ENCODE results near the gene S100A14. TPM values are rescaled to one million over a fixed set of nuclear protein-coding genes. Genes with fewer than 3 reads are reported as not detected.

Gene S100A14
- total RNA-seq, 6 experiments from 2014 or later: 0.54 TPM; not detected in 5

DNA sequence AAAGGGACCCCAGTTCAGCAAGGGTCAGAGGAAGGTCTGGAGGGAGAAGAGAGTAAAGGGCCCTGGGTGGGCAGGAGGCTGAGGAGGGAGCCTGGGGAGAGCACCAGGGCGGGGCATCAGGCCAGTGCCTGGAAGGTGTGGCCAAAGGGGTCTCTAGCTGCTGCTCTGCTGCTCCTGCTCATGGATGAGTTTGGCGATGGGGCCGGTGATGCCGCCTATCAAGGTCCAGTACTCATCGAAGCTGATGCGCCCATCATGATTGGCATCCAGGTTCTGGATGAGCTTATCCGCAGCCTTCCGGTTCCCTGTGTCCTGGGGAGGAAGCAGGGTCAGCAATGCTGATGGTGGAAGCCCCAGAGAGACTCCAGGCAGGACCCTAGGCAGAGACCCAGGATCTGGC lies 8.7 kb downstream of the S100A14 start:
- Mint-ChIP-seq H3K4me1 (ENCODE audit: low read depth) (peaks cover 43% of the 10 kb centered on the region), H3K4me3 (peak overlapping the region; percentile 96; the same call in 1 of the 2 replicates), H3K9me3 (no peaks in the 10 kb centered on the region), H3K27ac (peak overlapping the region; percentile 96), H3K36me3 (ENCODE audit: low read depth) (peaks cover 32% of the 10 kb centered on the region), H3K27me3 (ENCODE audit: insufficient read depth) (peaks cover 3% of the 10 kb centered on the region)
- TF ChIP-seq, protein P1, sequence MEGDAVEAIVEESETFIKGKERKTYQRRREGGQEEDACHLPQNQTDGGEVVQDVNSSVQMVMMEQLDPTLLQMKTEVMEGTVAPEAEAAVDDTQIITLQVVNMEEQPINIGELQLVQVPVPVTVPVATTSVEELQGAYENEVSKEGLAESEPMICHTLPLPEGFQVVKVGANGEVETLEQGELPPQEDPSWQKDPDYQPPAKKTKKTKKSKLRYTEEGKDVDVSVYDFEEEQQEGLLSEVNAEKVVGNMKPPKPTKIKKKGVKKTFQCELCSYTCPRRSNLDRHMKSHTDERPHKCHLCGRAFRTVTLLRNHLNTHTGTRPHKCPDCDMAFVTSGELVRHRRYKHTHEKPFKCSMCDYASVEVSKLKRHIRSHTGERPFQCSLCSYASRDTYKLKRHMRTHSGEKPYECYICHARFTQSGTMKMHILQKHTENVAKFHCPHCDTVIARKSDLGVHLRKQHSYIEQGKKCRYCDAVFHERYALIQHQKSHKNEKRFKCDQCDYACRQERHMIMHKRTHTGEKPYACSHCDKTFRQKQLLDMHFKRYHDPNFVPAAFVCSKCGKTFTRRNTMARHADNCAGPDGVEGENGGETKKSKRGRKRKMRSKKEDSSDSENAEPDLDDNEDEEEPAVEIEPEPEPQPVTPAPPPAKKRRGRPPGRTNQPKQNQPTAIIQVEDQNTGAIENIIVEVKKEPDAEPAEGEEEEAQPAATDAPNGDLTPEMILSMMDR (IDR thresholded peaks at IDR 0.05): no peak
- no peak for DNase-seq

DNA sequence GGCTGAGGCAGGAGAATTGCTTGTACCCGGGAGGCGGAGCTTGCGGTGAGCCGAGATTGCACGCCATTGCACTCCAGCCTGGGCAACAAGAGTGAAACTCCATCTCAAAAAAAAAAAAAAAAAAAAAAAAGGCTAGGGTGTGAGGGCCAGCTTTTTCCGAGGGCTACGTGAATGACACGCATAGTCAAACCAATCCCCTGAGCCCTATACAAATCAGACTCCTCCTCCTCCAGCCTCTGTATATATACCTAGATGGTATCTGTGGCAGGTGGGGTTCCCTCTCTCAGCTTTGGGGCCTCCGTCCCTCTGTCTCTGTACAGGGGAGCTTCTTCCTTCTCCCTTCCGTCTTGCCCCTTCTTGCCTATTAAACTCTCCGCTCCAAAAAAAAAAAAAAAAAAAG lies 9.9 kb downstream of the S100A14 start:
- TF ChIP-seq, protein P1 (IDR thresholded peaks at IDR 0.05): no peak
- peaks cover 39% of the 10 kb centered on the region for H3K4me1 Mint-ChIP-seq (ENCODE audit: low read depth)
- no peak overlapping the region for H3K27ac Mint-ChIP-seq
- no peak overlapping the region for H3K4me3 Mint-ChIP-seq
- H3K27me3 Mint-ChIP-seq (ENCODE audit: insufficient read depth): peaks cover 3% of the 10 kb centered on the region
- no peak for DNase-seq
- H3K36me3 Mint-ChIP-seq (ENCODE audit: low read depth): peaks cover 27% of the 10 kb centered on the region
- no peaks in the 10 kb centered on the region for H3K9me3 Mint-ChIP-seq

DNA sequence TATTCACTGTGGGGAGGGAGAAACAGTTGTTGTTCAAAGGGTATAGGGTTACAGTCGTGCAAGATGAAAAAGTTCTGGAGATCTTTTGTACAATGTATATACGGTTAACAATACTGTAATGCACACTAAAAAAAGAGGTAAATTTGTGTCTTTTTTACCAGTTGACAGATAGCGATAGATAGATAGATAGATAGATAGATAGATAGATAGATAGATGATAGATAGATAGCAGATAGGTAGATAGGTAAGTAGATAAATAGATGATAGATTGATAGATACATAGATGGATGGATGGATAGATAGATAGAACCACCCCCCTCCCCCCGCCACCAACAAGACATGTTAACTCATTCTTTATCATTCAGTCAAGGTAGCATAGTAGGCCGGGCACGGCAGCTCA lies 13.4 kb downstream of the S100A14 start:
- H3K4me1 Mint-ChIP-seq (ENCODE audit: low read depth): peaks cover 30% of the 10 kb centered on the region
- DNase-seq: no peak
- no peaks in the 10 kb centered on the region; the same call in 1 of the 2 replicates for H3K27me3 Mint-ChIP-seq (ENCODE audit: insufficient read depth)
- TF ChIP-seq, protein P1 (IDR thresholded peaks at IDR 0.05): no peak
- H3K9me3 Mint-ChIP-seq: no peaks in the 10 kb centered on the region
- no peak overlapping the region for H3K27ac Mint-ChIP-seq
- H3K36me3 Mint-ChIP-seq (ENCODE audit: low read depth): peaks cover 19% of the 10 kb centered on the region
- no peak overlapping the region for H3K4me3 Mint-ChIP-seq

DNA sequence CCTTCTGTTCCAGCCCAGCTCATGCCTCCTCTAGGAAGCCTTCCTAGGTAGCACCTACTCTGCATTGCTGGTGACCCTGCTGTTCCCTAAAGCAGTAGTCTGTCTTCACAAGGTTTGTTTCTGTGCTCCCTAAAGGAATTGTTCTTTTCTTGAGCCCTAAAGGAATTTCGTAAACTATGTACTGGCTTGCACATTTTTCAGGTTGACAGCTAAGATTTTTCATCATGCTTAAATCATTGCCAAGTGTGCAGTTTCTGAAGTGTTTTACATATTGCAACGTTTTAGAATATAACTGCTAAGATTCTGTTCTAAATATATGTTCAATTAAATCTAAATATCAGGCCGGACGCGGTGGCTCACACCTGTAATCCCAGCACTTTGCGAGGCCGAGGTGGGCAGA lies 16.3 kb downstream of the S100A14 start:
- Mint-ChIP-seq H3K36me3 (ENCODE audit: low read depth) (peaks cover 23% of the 10 kb centered on the region; the same call in 1 of the 2 replicates), H3K9me3 (no peaks in the 10 kb centered on the region), H3K4me3 (peak overlapping the region; percentile 25; the same call in 1 of the 2 replicates)

DNA sequence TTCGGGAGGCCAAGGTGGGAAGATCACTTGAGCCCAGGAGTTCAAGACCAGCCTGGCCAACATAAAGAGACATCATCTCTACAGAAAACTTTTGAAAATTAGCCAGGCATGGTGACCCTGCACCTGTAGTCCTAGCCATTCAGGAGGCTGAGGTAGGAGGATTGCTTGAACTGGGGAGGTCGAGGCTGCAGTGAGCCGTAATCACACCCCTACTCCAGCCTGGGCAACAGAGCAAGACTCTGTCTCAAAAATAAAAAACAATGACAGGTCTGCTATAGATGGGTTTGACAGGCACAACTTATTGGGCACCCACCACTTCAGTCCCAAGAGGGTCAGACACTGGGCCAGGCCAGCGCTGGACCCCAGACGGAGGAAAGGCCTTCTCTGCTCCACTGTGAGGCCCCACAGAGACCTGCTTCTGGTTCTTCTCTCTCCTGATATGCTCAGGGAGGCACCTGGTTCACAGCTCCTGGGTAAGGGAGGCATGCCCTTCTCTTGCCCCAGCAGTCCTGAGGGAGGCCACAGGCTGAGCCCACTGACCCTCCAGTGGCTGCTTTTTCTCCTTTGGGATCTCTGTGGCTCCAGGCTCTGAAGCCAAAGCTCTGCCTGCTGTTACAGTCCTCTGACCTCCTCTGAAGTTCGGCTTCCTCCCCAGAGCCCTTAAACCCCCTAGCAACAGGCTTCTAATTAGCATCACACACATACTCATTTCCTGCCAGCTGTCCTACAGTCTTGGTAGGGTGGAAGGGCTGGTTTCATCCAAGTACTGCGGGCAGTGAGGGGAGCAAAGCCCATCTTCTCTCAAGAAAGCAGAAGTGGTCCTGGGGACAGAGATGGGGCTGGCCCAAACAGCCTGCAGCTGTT lies 17.6 kb downstream of the S100A14 start:
- H3K4me3 Mint-ChIP-seq: peak overlapping the region; percentile 28; the same call in 1 of the 2 replicates
- H3K27ac Mint-ChIP-seq: peak overlapping the region; percentile 86
- no peaks in the 10 kb centered on the region for H3K9me3 Mint-ChIP-seq
- H3K36me3 Mint-ChIP-seq (ENCODE audit: low read depth): peaks cover 20% of the 10 kb centered on the region; the same call in 1 of the 2 replicates
- TF ChIP-seq, protein P1 (IDR thresholded peaks at IDR 0.05): no peak
- peaks cover 44% of the 10 kb centered on the region for H3K4me1 Mint-ChIP-seq (ENCODE audit: low read depth)
- peak; percentile 53 for DNase-seq
- H3K27me3 Mint-ChIP-seq (ENCODE audit: insufficient read depth): no peaks in the 10 kb centered on the region; the same call in 1 of the 2 replicates

More for the DNA sequence above, 16.3 kb downstream of the S100A14 start:
- peak overlapping the region; percentile 53 for H3K27ac Mint-ChIP-seq
- peaks cover 39% of the 10 kb centered on the region for H3K4me1 Mint-ChIP-seq (ENCODE audit: low read depth)
- no peak for DNase-seq
- no peaks in the 10 kb centered on the region; the same call in 1 of the 2 replicates for H3K27me3 Mint-ChIP-seq (ENCODE audit: insufficient read depth)
- TF ChIP-seq, protein P1 (IDR thresholded peaks at IDR 0.05): no peak

Measured in HFFc6 (cell line).